Panc1 (cell line): ENCODE results near the gene BMAL1.

Experiments
- CTCF ChIP-seq: fragments of 450-650 bp; IDR thresholded peaks from 2 replicates; pipeline ENCODE4 v1.5.1; 2017; ENCODE audit warnings: mild to moderate bottlenecking
- POLR2AphosphoS5 ChIP-seq: IDR thresholded peaks from 2 replicates; pipeline ENCODE4 v1.6.1; 2012; ENCODE audit warnings: mild to moderate bottlenecking, low read depth, low read length, moderate library complexity
- SIN3A ChIP-seq: IDR thresholded peaks from 2 replicates; pipeline ENCODE4 v1.6.1; 2012; ENCODE audit warnings: low read depth, mild to moderate bottlenecking, low read length, moderate library complexity, borderline replicate concordance; ENCODE audit not compliant: insufficient read depth
- TCF7L2 ChIP-seq: IDR thresholded peaks from 2 replicates; pipeline ENCODE4 v1.6.1; 2011; ENCODE audit warnings: mild to moderate bottlenecking, low read depth, low read length, inconsistent platforms

GRCh38 chr11:13423372-13423771, 145.8 kb downstream of the BMAL1 start:
- TF ChIP-seq CTCF (no peak), POLR2AphosphoS5 (no peak), TCF7L2 (no peak), SIN3A (no peak)
